ENCODE measurements around the gene FTH1.

FTH1 gene

DNA sequence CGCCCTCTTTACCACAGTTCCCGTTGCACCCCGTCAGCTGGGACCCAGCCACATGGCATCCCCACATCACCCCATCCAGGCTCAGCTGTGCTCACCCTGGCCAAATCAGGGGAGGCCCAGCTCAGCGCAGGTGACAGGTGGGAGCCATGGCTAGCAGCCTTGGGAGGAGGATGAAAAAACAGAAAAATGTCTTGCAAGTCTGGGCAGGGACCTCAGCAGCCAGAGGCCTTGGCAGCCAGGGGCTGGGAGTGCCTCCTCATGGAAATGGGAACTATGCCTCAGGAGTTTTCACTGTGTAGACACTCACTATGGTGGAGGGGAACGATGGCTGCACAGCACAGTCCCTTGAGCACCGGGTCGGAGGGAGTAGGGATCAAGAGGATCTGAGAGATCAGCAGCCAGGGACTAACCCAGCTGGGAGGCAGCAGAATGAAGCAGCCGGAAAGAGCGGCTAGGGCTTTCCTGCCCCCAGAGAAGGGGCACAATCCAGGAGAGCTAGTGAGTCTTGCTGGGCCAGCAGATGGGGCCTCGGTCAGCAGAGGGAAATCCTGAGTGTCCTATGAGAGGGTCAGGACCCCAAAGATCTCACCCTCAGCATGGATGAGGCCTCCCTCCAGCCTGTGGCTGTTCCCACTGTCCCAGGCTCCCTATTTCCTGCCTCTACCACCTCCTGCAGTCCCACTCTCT lies 6.2 kb upstream of the FTH1 start:
- in situ Hi-C loops (cut with MboI; ENCODE audit: low pct_unique_long_range_greater_than_20kb, low sequenced_read_pairs, unreplicated experiment): no loop called here
- DNase-seq (ENCODE audit: low spot score): no peak
- TF ChIP-seq, protein P1, sequence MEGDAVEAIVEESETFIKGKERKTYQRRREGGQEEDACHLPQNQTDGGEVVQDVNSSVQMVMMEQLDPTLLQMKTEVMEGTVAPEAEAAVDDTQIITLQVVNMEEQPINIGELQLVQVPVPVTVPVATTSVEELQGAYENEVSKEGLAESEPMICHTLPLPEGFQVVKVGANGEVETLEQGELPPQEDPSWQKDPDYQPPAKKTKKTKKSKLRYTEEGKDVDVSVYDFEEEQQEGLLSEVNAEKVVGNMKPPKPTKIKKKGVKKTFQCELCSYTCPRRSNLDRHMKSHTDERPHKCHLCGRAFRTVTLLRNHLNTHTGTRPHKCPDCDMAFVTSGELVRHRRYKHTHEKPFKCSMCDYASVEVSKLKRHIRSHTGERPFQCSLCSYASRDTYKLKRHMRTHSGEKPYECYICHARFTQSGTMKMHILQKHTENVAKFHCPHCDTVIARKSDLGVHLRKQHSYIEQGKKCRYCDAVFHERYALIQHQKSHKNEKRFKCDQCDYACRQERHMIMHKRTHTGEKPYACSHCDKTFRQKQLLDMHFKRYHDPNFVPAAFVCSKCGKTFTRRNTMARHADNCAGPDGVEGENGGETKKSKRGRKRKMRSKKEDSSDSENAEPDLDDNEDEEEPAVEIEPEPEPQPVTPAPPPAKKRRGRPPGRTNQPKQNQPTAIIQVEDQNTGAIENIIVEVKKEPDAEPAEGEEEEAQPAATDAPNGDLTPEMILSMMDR (IDR thresholded peaks at IDR 0.05; ENCODE audit: extremely low read depth, insufficient read depth, missing control alignments): no peak

DNA sequence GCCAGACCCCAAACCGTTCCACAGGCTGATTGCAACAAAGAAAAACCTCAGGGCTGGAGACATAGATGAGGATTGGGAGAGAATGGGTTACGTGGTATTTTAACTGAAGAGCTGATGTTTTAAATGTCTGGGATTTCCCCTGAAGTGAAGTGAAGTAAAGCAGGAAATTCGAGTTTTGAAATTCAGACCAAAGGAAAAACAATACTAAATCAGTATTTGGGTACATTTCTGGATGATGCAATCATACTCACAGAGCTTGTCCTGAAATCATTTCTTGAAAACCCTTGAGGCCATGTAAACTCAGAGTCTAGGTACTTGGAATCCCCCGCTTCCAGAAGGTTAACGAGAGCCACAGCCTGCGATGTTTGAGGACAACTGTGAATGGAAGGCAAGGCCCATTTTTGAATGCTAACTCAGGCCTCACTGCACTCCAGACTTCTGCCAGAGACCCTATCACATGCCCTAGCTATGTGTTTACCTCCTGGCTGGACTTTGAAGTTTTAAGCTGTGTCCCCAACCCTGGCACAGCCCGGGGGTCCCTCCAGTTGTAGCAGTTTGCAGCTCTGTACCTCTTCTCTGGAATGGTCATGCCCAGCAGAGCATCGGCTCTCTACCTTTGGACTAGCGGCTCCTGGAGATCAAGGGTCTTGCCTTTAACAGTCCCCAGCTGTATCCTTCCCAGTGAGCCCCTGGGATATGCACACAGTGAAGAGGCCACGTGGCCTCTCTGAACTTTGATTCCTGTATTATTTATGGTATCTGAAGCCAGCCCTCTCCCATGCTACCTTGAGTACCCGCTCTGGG lies 5.4 kb upstream of the FTH1 start:
- TF ChIP-seq, protein P1 (IDR thresholded peaks at IDR 0.05; ENCODE audit: extremely low read depth, insufficient read depth, missing control alignments): no peak
- DNase-seq (ENCODE audit: low spot score): no peak
- in situ Hi-C loops (cut with MboI; ENCODE audit: low pct_unique_long_range_greater_than_20kb, low sequenced_read_pairs, unreplicated experiment): no loop called here

DNA sequence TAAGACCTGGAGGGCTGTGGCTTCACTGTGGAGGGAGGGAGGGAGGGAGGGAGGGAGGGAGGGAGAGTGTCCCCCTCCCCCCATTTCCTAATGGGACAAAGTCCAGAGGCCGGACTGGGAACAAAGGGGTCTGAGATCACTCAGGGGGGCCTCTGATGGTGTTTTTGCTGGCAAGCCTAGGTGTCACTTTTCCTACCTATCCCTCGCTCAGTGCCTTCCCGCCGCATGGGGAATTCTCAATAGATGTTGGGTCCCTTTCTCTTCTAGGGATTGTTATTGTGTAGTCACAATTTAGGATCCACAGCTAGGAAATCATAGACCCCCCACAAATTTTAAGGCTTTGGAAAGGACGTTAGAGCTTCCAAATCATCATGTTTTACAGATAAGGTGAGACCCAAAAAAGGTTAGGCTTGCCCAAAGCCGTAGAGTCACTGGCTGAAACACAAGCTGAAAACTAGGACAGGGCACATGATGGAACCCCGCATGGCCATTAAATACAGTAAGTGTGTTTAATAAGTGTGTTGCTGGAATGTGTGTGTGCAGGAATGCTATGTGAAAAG lies 4.8 kb upstream of the FTH1 start:
- in situ Hi-C loops (cut with MboI; ENCODE audit: low pct_unique_long_range_greater_than_20kb, low sequenced_read_pairs, unreplicated experiment): no loop called here
- no peak for DNase-seq (ENCODE audit: low spot score)
- TF ChIP-seq, protein P1 (IDR thresholded peaks at IDR 0.05; ENCODE audit: extremely low read depth, insufficient read depth, missing control alignments): no peak

DNA sequence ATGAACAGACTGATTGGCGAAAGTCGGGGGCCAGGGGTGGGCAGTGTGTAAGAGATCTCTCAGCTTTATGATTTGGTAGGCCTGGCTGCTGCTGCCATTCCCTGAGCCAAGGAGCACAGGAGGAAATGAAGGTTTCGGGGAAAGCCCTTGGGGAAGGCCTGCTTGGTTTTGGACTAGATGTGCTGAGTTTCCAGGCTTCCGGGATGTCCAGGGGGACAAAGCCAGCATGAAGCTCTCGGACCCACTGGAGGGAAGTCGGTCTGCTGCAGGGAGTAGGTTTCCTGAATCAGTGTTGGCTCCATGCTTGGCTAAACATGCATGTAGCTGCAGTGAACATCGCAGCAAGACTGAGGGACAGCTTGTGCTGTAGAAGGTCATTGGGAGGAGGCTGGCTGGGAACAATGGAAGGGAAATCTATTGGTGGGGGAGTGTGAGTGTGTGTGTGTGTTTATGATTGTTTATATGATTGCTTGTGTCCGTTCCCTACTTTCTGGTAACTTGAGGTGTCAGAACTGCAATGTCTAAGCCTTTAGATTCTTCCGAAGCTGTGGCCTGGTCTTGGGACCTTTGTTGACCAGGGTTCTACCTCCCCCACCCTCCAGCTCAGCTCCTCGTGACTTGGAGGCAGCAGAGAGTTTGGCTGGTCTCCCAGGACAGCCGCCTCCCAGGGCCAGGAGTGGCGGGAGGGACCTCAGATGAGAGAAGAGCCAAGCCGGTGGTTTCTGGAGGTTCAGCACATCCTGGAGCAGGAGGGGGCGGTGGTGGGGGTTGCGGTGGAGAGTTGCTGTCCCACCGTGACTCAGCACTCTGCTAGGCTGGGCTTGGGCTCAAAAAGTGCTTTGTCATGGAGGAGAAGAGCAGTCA lies 4.0 kb upstream of the FTH1 start:
- peak; percentile 61 for DNase-seq (ENCODE audit: low spot score)

DNA sequence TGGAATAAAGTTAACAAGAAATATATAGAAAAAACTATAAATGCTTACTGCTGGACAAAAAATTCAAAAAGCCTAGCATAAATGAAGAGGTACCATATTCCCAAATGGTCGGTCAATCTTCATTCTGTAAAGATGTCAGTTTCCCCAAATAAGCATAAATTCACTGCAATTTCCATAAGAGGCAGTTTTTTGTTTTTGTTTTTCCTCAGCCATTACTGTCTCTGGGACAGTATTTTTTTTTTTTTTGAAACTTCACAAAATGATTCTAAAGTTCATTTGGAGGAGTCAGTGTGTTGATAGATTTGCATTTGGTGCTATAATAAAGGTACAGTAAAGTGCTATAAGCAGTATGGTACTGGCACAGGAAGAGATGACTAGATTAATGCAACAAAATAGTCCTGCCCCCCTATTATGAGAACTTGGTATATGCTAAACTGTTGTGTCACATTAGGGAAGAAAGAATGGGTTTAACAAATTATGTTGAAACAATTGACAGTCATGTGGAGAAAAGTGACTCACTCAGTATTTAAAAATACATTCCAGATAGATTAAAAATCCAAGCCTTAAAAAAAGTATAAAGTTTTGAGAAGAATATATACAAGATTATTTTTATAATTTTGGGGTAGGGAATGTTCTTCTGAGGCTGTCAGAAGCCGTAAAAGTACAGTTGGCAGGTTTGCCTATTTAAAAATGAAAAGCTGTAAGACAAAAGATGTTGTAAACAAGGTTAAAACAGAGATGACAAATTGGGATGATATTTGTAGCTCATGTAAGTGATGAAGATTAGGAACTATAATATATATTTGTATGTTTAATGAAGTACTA lies 2.6 kb upstream of the FTH1 start:
- DNase-seq (ENCODE audit: low spot score): no peak
- in situ Hi-C loops (cut with MboI; ENCODE audit: low pct_unique_long_range_greater_than_20kb, low sequenced_read_pairs, unreplicated experiment): no loop called here
- TF ChIP-seq, protein P1 (IDR thresholded peaks at IDR 0.05; ENCODE audit: extremely low read depth, insufficient read depth, missing control alignments): no peak

More for the DNA sequence above, 4.0 kb upstream of the FTH1 start:
- TF ChIP-seq, protein P1 (IDR thresholded peaks at IDR 0.05; ENCODE audit: extremely low read depth, insufficient read depth, missing control alignments): no peak
- in situ Hi-C loops (cut with MboI; ENCODE audit: low pct_unique_long_range_greater_than_20kb, low sequenced_read_pairs, unreplicated experiment): no loop called here

Data from GM13977 (cell line).